ENCODE measurements around the gene MKS1.

- TF ChIP-seq CTCF (IDR thresholded peaks at IDR 0.05; ENCODE audit: low read length) (no peak), EZH2 (IDR thresholded peaks at IDR 0.05; ENCODE audit: borderline replicate concordance, low read length) (no peak)
Observed at GRCh38 chr17:58239987-58240386, 20.9 kb upstream of the MKS1 start.
